ENCODE results near the gene TNS1. TPM values are rescaled to one million over a fixed set of nuclear protein-coding genes. Genes with fewer than 3 reads are reported as not detected.

Gene TNS1
- total RNA-seq, 4 donors from 2014 or later: 57.7 to 120 (median 95.7) TPM

GRCh38 chr2:217878915-217879590 is 123.7 kb downstream of the TNS1 start:
- no peak for TF ChIP-seq POLR2A (IDR thresholded peaks at IDR 0.05)
- TF ChIP-seq CTCF (IDR thresholded peaks at IDR 0.05): no peak
- no peak overlapping the region for H3K4me3 ChIP-seq (ENCODE audit: low read depth, poor library complexity, severe bottlenecking)
- no peak for DNase-seq (ENCODE audit: low spot score in 2 of 2)
- intact Hi-C loops (cut with DNase I; ENCODE audit: low total_unique reads): no loop called here
- WGBS, 2 donors: 65 to 78% methylated on average over 15 of the region's 15 CpGs

- intact Hi-C loops (cut with DNase I; ENCODE audit: low total_unique reads): no loop called here
- TF ChIP-seq POLR2A (IDR thresholded peaks at IDR 0.05): no peak
- no peak for TF ChIP-seq CTCF (IDR thresholded peaks at IDR 0.05)
- no peak overlapping the region for H3K4me3 ChIP-seq (ENCODE audit: low read depth, poor library complexity, severe bottlenecking)
- no peak for DNase-seq (ENCODE audit: low spot score in 2 of 2)
- WGBS, 2 donors: 82 to 91% methylated on average over 8 of the region's 8 CpGs
Observed at GRCh38 chr2:217877866-217878265, 124.9 kb downstream of the TNS1 start.

DNA sequence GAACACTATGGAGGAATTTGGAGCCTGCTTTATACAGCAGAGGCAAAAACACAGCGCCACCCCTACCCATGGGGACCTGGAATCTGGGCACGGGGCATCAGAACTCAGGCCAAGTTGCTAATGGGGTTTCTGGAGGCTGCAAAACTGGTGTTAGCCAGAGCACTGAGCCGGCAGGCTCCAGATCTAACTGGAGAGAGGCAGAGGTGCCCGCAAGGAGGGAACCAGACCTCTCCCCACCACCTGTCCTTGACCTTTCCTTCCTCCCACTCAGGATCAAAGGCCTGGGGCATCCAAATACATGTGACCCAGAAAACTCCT is 126.6 kb downstream of the TNS1 start:
- WGBS, 2 donors: 70 to 71% methylated on average over 4 of the region's 4 CpGs
- DNase-seq (ENCODE audit: low spot score in 2 of 2): no peak
- intact Hi-C loops (cut with DNase I; ENCODE audit: low total_unique reads): no loop called here
- H3K4me3 ChIP-seq (ENCODE audit: low read depth, poor library complexity, severe bottlenecking): no peak overlapping the region
- TF ChIP-seq POLR2A (IDR thresholded peaks at IDR 0.05) (no peak), CTCF (IDR thresholded peaks at IDR 0.05) (no peak)

GRCh38 chr2:217875556-217876252 is 127.1 kb downstream of the TNS1 start:
- TF ChIP-seq POLR2A (IDR thresholded peaks at IDR 0.05) (no peak), CTCF (IDR thresholded peaks at IDR 0.05) (no peak)
- H3K4me3 ChIP-seq (ENCODE audit: low read depth, poor library complexity, severe bottlenecking): no peak overlapping the region
- intact Hi-C loops (cut with DNase I; ENCODE audit: low total_unique reads): no loop called here
- no peak for DNase-seq (ENCODE audit: low spot score in 2 of 2)
- 79 to 81% methylated on average over 4 of the region's 4 CpGs for WGBS, 2 donors

DNA sequence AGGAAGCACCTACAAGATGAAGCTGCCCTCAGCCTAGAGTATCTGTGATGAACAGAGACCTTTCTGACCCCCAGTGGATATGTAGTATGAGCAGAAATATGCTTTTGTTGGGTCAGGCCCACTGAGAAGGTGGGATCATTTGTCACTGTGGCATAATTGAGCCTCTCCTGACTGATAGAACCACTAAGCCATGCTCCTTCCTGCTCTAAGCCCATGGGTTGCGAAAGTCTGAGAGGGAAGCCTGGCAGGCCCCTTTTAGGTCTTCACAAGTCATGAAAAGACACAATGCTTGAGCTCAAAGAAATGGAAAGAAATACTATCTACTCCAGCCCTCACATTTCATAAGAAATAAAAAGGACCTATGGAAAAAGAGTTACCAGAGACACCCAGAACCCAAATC is 127.7 kb downstream of the TNS1 start:
- DNase-seq (ENCODE audit: low spot score in 2 of 2): no peak
- TF ChIP-seq POLR2A (IDR thresholded peaks at IDR 0.05): no peak
- TF ChIP-seq CTCF (IDR thresholded peaks at IDR 0.05): no peak
- intact Hi-C loops (cut with DNase I; ENCODE audit: low total_unique reads): no loop called here
- no peak overlapping the region for H3K4me3 ChIP-seq (ENCODE audit: low read depth, poor library complexity, severe bottlenecking)
- WGBS, 2 donors: 96 to 100% methylated on average over 1 of the region's 1 CpG

All from lower leg skin (tissue), 4 donors.